Measurements from ENCODE around the gene SELENOK. TPM values are rescaled to one million over a fixed set of nuclear protein-coding genes. Genes with fewer than 3 reads are reported as not detected.

Gene SELENOK
- total and polyA plus RNA-seq, 12 donors: 90.9 to 243 (median 103) TPM

DNA sequence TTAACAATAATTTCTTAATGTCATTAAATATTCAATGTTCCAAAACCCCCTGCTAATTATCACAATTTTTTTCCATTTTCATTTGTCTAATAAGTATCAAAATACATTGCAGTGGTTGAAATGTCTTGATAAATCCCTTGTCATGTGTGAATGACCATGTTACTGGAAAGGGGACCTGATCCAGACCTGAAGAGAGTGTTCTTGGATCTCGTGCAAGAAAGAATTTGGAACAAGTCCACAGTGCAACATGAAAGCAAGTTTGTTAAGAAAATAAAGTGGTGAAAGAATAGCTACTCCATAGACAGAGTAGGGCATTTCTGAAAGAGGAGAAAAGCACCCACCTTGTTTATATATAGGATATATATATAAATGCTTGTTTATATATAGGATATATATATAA lies 10.4 kb upstream of the SELENOK start:
- H3K4me1 ChIP-seq: peaks cover 0 to 8% (median 0%) of the 10 kb centered on the region in 9 donors
- H3K36me3 ChIP-seq: no peaks in the 10 kb centered on the region
- DNase-seq (no peak), ATAC-seq (peak in 2 of 8 donors; percentile 58 to 69)
- TF ChIP-seq, protein P1, sequence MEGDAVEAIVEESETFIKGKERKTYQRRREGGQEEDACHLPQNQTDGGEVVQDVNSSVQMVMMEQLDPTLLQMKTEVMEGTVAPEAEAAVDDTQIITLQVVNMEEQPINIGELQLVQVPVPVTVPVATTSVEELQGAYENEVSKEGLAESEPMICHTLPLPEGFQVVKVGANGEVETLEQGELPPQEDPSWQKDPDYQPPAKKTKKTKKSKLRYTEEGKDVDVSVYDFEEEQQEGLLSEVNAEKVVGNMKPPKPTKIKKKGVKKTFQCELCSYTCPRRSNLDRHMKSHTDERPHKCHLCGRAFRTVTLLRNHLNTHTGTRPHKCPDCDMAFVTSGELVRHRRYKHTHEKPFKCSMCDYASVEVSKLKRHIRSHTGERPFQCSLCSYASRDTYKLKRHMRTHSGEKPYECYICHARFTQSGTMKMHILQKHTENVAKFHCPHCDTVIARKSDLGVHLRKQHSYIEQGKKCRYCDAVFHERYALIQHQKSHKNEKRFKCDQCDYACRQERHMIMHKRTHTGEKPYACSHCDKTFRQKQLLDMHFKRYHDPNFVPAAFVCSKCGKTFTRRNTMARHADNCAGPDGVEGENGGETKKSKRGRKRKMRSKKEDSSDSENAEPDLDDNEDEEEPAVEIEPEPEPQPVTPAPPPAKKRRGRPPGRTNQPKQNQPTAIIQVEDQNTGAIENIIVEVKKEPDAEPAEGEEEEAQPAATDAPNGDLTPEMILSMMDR (IDR thresholded peaks at IDR 0.05): no peak
- intact Hi-C loops (cut with DNase I): no loop called here
- peaks cover 0 to 51% (median 14%) of the 10 kb centered on the region in 7 donors for H3K27me3 ChIP-seq
- WGBS, 2 donors: 11 to 16% methylated on average over 1 of the region's 1 CpG
- H3K27ac ChIP-seq: no peak overlapping the region
- peaks cover 0 to 13% (median 0%) of the 10 kb centered on the region in 11 donors for H3K9me3 ChIP-seq
- H3K4me3 ChIP-seq: no peak overlapping the region

DNA sequence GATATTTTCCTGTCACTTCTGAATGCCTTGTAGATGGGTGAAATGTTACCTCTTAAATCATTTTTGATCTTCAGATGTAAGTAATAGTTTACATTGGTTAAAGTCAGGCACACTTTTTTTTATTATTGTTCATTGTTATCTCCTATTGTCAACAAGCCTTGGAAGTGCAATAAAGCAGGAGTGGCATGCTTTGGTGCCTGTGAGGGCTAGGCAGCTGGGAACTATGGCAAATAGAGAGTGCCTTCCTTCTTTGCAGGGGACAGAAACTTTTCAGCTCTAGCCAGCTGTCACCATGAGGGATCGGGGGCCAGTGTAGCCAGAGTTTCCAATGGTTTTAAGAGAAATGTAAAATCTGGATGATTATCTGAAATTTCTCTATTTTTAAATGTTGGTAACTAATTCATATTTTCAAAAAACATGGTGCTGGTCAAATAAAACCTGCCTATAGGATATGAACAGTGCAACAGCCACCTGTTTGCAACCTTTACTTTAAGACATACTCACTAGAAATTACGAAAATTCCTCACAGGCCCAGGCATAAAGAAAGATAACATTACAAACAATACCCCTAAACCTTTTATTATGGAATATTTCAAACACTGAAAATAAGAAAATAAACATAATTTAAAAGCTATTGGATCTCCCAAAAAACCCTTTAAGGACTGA lies 9.1 kb upstream of the SELENOK start:
- no peak overlapping the region for H3K4me3 ChIP-seq
- intact Hi-C loops (cut with DNase I): no loop called here
- H3K9me3 ChIP-seq: peaks cover 0 to 5% (median 0%) of the 10 kb centered on the region in 11 donors
- DNase-seq (no peak), ATAC-seq (no peak)
- H3K27ac ChIP-seq: no peak overlapping the region
- 69% methylated on average over 2 of the region's 2 CpGs for WGBS, 2 donors
- peaks cover 0 to 58% (median 15%) of the 10 kb centered on the region in 7 donors for H3K27me3 ChIP-seq
- no peaks in the 10 kb centered on the region for H3K36me3 ChIP-seq
- H3K4me1 ChIP-seq: peaks cover 0 to 8% (median 0%) of the 10 kb centered on the region in 9 donors
- TF ChIP-seq, protein P1 (IDR thresholded peaks at IDR 0.05): no peak

DNA sequence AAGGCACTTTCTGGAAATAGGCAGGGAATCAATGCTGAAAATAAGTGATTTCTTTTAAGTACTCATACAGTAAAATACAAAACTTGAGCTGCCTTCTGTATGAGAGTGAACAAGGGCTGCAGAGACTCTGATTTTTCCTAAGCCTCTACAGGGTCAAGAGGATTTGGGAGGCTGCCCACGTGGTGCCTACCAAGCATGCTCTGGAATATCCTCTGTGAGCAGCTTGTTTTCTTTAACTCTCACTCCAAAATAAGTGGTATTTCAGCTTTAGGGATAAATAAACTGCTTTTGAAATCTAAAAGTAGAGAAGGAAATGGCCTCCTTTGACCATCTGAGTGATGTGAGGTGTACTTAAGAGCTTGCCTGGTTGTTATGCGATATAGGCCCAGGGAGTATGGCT lies 8.1 kb upstream of the SELENOK start:
- TF ChIP-seq, protein P1 (IDR thresholded peaks at IDR 0.05): no peak
- peaks cover 0 to 8% (median 0%) of the 10 kb centered on the region in 9 donors for H3K4me1 ChIP-seq
- 54% methylated on average over 2 of the region's 2 CpGs for WGBS, 2 donors
- DNase-seq (no peak), ATAC-seq (no peak)
- no peak overlapping the region for H3K27ac ChIP-seq
- no peaks in the 10 kb centered on the region for H3K9me3 ChIP-seq
- intact Hi-C loops (cut with DNase I): loop anchor here in 1 of 10 donors (10.0 kb wide), 1 partner anchor 605 kb away; no protein-coding TSS in a partner anchor
- H3K4me3 ChIP-seq: no peak overlapping the region
- no peaks in the 10 kb centered on the region for H3K36me3 ChIP-seq
- H3K27me3 ChIP-seq: peaks cover 0 to 67% (median 14%) of the 10 kb centered on the region in 7 donors

DNA sequence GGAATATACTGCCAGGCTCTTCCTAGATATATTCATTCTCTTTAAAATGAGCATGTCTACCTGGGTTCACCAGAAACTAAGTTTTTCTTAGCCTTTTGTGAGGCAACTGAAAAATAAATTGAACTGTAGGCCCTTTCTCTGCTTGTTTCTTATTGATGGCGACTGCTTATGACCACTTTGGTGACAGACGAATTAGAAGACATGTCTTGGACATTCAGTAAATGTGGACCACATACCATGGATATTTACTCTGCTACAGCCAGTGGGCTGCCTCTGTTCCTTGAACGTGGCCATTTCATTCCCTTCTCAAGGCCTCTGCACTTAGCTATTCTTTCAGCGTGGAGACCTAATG lies 603 bp upstream of the SELENOK start:
- no peak for DNase-seq
- Histone ChIP-seq H3K4me3 (peak overlapping the region; percentile 26 to 97 (median 82)), H3K27me3 (peaks cover 0 to 36% (median 3%) of the 10 kb centered on the region in 7 donors), H3K9me3 (no peaks in the 10 kb centered on the region), H3K27ac (peak overlapping the region; percentile 62 to 97 (median 92)), H3K36me3 (peaks cover 0 to 13% (median 0%) of the 10 kb centered on the region in 9 donors), H3K4me1 (peaks cover 0 to 40% (median 33%) of the 10 kb centered on the region in 9 donors)
- intact Hi-C loops (cut with DNase I): loop anchor here in 2 of 10 donors (5.0 to 10.0 kb wide), 2 partner anchors 545 to 597 kb away; partner anchors contain the start of gene DCP1A (in 1 of the 2)
- ATAC-seq: peak in 1 of 8 donors; percentile 0
- TF ChIP-seq, protein P1 (IDR thresholded peaks at IDR 0.05): no peak
- WGBS, 2 donors: 35 to 43% methylated on average over 4 of the region's 4 CpGs

All from heart right ventricle (tissue), 16 donors.